GM20431 (cell line): ENCODE results near the gene KIF1A.

ENCODE experiments used
- in situ Hi-C: fragments of 300-500 bp; cut with MseI, MboI; formaldehyde crosslinking; loops from one replicate; pipeline ENCODE4 v1.15.0; 2020; ENCODE audit warnings: low sequenced_read_pairs; ENCODE audit not compliant: unreplicated experiment

KIF1A gene

GRCh38 chr2:240775905-240776304, 44.1 kb downstream of the KIF1A start:
- in situ Hi-C loops = no loop called here

DNA sequence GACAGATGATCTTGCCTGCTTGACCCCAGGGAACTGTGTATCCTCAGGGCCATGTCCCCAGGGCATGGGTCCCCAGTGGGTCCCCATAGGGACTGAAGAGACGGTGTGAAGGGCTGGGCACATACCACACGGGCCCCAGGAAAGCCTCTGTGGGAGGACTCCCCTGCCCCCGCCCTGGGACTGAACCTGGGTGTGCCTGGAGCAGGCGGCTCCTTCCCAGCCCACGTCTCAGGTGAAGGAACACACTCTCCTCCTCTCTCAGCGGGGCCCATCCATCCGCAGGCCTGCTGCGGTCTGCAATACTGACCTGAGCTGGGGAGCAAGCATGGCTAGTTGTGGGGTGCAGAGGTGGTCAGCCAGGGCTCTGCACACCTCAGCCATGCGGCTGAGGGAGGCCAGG, 45.2 kb downstream of the KIF1A start:
- in situ Hi-C loops = no loop called here

DNA sequence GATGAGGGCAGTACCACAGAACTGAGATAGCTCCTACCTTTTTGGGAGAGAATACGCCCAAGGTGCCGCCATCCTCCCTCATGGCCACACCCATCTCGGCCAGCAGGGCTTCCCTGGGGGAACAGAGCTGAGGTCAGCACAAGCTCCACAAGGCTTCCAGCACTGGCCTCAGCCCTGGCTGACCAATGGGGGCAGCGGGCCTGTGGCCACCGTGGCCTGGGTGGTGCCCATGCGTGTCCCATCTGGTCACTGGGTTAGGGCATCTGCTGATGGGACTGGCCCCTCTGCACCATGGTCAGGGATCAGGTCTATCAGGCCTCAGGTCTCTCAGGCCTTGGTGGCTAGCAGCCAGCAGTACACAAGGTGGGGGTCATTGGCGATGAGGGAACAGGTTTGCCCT, 50.9 kb downstream of the KIF1A start:
- in situ Hi-C loops = no loop called here

DNA sequence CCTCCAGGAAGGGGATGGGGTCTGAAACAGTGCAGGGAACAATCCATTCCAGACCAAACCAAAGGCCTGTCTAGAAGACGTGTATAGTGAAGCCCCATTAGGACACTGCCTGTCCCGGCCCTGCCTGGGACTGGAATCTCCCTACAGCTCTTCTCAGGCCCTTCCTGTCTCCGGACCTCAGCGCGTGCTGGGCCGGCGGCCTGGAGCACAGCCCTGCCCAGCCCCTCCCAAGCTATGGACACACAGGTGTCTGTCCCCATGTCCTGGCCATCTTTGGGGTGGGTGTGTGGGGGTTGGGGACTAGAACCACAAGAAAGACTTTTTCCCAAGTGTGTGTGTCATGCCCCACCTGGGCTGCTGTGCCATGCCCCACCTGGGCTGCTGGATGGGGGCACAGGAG, 51.8 kb downstream of the KIF1A start:
- in situ Hi-C loops = no loop called here

- in situ Hi-C loops = no loop called here
These were observed 52.7 kb downstream of the KIF1A start for GRCh38 chr2:240767341-240767740.

DNA sequence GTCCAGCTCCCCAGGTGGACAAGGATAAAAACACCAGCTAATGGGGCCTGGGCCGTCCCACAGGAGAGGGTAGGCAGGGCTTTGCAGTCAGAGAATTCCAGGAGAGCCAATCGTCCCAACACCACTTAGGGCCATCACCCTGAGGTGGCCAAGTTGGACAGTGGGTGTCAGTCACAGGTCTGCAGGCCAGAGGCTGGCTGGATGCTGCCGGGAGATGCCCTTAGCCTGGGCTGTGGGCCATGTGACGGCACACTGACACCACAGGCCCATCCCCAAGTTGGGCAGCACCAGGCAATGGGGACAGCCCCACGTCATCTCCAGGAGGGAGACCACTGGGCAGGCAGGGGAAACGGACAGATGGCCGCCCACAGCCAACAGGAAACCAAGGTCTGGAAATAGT, 53.9 kb downstream of the KIF1A start:
- in situ Hi-C loops = no loop called here

DNA sequence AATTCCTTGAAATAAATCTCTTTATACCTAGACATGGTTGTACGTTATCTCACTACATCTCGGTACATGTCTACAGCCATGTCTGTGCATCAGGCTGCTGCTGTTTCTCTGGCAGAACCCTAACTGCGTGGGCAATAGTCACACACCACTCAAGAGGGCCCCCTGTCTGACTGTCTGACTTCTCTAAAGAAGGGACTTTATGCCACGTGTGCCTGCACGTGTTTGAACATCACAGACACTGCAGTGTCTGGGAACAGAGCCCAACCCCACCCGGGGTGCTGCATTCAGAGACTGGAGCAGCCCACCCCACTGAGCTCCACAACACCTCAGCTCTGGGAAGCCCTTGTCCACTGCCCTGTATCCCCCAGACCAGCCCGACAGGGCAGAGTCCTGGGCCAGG, 55.0 kb downstream of the KIF1A start:
- in situ Hi-C loops = no loop called here

GRCh38 chr2:240764605-240765004, 55.4 kb downstream of the KIF1A start:
- in situ Hi-C loops = no loop called here

DNA sequence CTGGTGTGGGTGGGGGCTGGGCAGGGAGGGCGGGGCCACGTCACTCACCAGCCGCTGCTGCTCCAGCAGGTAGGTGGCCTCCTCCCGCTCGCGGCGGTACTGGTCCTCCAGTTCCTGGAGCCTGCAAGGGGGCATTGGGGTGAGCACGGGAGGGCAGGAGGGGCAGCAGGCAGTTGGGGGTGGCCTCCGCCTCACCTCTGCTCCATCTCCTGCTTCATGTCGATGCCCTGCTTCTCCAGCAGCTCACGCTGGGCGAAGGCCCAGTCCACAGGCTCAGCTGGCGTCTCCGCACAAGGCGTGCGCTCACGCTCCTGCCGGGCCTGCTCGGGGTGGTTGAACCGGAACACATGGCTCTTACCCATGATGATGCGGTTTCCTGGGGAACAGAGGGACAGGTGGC, 57.0 kb downstream of the KIF1A start:
- in situ Hi-C loops = no loop called here

GRCh38 chr2:240762249-240762648, 57.8 kb downstream of the KIF1A start:
- in situ Hi-C loops = no loop called here

GRCh38 chr2:240760576-240761246, 59.3 kb downstream of the KIF1A start:
- in situ Hi-C loops = no loop called here

DNA sequence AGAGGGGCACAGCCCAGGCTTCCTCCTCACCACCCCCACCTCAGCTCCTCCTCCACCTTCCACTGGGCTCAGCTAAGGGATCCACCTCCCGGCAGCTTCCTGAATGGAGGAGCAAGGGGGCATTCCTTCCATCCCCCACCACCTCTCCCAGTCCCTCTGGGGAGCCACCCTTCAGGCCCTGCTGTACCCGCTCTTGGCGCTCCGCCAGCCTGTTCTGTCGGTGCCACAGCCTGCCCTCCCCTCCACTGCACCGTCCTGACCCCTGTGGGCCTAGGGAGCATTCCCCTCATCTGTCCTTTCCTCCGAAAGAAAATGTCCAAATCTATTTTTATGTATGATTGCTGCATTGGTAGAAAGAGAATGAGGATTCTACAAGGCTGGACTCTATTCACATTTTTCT, 59.9 kb downstream of the KIF1A start:
- in situ Hi-C loops = no loop called here

DNA sequence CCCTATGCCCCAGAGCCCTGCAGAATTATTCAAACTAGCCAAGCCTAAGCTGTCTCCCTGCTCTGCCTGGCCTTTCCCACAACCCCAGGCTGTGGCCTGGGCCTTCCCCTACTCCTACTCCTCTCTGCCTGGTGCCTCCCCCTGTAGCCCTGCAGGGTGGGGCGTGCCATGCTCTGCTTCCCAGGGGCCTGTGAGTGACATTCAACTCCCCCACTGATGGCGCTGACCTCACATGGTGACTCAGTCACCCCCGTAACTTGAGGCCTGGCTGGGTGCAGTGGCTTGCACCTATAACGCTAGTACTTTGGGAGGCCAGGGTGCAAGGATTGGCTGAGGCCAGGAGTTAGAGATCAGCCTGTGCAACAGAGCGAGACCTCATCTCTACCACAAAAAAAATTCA, 60.6 kb downstream of the KIF1A start:
- in situ Hi-C loops = no loop called here

GRCh38 chr2:240757086-240757614, 62.9 kb downstream of the KIF1A start:
- in situ Hi-C loops = no loop called here

DNA sequence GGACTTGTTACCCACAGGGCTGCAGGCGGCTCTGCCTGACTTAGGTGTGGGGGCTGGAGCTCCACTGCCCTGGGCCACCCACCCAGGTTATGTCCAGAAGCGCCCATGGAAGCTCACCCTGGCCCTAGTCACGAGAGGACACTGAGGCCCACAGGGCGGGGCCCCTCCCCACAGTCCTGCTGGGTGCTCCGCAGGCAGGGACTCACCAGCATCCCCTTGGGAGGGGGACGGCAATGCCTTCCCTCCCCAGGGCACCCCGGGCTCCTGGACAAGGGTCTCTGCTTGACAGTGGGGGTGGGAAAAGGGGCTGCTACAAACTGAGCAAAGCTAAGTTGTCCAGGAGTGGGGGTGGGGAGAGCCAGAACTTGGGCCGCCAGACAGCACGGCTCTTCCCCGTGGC, 67.8 kb downstream of the KIF1A start:
- in situ Hi-C loops = no loop called here

DNA sequence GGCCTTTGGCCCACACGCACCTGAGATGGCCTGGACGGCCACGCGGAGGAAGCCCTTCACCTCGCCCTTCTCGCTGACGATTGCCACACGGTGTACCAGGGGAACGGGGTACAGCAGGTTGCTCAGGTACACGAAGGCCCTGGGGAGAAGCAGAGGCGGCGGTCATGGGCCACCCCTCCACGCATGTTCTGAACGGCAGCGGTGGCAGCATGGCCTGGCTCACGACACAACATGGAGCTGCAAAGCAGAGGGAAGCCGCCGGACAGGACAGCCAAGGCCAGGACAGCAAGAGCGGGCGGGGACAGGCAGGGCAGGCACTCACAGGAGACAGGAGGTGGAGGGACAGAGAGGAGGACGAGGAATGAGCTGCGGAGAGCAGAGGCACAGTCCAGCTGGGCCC, 69.6 kb downstream of the KIF1A start:
- in situ Hi-C loops = no loop called here

DNA sequence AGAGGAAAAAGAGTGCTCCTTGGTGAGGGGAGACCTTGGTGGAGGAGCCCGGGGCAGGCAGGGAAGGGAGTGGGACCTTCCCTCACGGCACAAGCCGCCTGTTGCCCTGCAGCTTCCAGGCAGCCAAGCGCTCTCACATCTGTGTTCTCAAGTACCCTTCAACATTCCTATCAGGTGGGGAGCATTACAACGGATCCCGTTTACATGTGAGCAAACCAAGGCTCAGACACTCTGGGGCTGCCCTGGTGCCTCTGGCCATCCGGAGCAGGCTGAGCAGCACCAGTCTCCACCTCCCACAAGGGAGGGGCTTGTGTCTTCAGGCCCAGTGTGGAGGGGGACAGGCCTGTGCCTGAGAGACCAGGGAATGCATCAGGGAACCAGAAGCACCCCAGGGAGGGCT, 70.5 kb downstream of the KIF1A start:
- in situ Hi-C loops = no loop called here

DNA sequence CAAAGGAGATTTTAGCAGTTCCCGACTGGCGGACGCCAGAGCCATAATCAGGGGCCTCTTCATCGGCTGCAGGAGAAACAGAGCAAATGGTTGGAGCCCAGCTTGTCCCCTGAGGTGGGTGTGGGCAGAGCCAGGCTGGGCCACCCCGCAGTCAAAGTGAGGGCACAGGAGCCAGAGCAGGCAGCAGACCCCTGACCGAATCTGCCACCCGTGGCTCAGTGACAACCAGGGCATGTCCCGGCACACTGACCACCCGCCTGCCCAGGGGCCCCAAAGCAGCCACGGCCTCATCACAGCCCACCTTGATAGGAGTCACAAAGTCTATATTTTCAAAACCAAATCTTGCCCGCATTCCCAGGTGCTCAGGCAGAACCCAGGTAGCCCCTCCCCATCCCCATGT, 72.8 kb downstream of the KIF1A start:
- in situ Hi-C loops = no loop called here

DNA sequence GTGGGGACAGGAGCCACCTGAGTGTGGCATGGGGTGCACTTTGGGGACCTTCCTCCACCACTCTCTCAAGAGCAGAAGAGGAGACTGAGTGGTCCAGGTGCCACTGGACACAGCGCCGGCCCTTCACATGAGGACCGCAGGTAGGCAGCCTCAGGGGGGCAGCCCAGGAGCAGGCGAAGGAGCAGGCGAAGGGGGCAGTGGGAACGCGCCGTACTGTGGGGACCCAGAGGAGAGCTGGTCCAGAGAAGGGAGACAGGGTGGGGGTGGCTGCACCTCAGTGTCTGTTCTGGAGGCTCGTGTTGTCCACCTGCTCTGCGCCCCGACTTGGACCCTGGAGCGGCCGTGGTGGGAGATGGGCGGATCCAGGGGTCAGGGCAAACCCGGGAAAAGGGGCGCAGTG, 73.3 kb downstream of the KIF1A start:
- in situ Hi-C loops = no loop called here

- in situ Hi-C loops = no loop called here
These were observed 74.1 kb downstream of the KIF1A start for GRCh38 chr2:240745962-240746361.

DNA sequence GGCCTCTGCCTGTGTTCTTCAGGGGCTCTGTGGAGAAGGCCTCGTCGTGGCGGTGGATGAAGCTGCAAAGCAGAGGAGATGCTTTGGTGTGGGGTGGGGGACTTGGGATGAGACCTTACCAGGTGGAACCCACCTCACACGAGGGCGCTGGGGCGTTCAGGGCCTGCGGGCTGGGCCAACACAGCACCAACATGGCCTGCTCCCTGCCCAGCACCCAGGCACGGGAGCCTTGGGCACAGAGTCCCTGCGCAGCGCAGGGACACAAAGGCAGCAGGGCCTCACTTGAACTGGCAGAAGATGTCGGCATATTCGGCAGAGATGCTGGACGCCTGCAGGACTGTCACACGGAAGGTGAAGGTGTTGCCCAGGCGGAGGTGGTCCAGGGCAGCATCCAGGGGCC, 74.6 kb downstream of the KIF1A start:
- in situ Hi-C loops = no loop called here

GRCh38 chr2:240742602-240743095, 77.4 kb downstream of the KIF1A start:
- in situ Hi-C loops = no loop called here
